HG03060 (cell line): ENCODE data around the gene SAPCD2.

ENCODE experiments used
- ATAC-seq: cut with Tn5 transposase; IDR thresholded peaks from one replicate; pipeline ENCODE4 v1.9.1; 2021; ENCODE audit warnings: low read depth, moderate number of reproducible peaks; ENCODE audit not compliant: unreplicated experiment

The SAPCD2 gene

DNA sequence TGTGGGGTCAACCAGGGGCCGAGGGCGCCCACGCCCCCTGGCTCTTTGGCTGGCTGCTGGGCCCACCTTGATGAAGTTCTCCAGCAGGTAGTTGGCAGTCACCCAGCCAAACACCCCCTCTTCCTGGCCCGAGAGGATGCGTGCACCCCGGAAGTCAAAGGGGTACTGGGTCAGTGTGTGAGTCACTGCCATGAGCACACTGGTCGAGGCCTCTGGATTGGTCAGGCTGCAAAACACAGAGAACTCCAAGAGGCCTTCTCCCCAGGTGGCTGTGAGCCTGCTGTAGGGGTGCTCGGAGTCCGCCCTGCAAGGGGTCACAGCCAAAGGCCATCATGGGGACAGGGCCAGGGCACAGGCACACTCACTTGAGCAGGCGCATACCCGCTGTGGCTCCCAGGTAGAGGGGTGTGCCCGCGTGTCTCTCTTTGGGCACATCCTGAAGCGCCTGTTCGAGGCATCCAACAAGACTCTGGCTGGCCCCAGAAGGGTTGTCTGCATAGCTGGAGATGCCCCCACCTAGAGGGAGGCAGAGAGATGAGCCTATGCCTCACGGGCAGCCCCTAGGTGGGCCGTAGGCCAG, 19.1 kb downstream of the SAPCD2 start:
- ATAC-seq = no peak

DNA sequence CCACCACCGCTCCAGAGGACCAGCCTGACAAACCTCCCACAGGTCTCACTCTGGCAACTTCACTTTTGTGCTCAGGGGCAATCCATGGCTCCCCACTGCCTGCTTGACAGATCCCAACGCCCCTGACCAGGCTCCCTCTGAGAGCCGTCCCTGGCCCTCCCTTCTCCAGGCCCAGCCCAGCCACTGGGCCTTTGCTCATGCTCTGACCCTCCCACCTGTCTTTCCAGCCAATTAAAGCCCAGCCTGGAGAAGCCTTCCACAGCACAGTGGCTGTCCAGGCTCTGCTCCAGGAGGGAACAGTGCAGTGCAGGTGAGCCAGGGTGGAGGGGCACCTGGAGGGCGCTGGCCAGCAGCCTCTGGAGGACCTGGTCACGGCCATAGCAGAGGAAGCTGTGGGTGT, 19.8 kb downstream of the SAPCD2 start:
- ATAC-seq = no peak

DNA sequence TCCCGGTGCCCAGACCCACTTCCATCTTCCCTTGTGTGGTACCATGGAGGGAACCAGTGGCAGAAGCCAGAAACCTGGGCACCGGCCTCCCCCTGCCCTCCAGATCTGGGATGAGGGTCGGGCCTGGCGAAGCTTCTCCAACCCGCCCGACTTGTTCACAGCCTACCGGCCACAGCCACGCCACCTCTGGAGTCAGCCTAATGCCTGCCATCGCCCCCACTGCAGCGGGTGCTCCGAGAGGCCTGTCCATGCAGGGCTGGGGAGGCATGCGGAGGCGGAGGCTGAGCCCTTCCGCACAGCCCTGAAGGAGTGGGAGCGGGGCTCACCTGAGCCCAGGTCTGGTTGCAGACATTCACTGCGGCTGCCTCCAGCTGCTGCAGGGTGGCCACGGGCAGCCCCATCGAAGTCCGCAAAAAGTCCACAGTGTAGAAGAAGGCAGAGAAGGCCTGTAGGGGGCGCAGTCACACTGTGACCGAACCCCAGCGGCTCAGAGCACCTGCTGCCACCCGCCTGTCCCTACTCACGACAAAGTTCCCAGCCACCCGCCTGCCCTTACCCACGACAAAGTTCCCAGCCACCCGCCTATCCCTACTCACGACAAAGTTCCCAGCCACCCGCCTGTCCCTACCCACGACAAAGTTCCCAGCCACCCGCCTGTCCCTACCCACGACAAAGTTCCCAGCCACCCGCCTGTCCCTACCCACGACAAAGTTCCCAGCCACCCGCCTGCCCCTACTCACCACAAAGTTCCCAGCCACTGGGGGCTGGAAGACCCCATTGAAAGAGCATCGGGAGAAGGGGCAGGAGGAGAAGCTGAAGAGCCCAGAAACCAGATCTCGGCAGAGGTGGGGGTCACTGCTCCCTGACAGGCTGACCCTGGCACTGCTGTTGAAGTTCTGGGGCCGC, 20.6 kb downstream of the SAPCD2 start:
- no peak for ATAC-seq

DNA sequence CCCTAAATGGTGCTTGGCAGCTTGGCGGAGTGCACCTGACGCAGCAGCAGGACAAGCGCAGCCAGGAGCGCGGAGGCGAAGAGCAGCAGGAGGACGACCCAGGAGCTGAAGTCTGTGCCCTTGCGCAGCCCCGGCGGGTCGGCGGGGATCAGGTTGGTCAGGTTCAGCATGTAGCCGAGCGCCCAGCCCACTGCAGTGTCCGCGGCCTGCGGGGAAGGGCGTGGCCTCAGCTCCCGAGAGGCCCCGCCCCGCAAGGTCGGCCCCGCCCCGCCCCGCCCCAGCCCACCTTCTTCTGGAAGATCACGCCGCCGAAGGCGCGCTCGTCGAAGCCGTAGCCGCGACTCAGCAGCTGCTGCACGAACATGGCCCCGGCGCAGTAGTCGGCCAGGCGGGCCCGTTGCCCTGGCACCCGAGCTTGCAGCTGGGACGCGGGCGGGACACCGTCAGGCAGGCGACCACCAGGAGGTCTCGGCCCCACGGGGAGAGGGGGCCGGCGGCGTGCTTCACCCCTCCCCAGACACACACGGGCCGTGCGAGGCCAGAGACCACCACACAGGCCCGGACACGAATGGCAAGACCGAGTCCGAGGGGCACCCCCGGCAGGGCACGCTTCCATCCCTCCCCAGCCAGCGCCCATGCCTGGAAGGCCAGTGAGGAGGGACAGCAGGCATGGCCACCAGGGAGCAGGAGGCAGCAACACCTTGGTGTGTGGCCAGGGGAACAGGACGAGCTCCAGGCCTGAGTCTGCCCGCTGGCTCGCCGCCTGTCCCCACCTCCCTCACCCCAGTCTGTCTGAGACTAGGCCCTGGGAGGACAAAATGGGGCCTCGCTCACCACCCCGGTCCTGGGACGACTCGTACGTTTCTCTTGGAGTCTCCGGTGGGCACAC, 21.5 kb downstream of the SAPCD2 start:
- no peak for ATAC-seq

DNA sequence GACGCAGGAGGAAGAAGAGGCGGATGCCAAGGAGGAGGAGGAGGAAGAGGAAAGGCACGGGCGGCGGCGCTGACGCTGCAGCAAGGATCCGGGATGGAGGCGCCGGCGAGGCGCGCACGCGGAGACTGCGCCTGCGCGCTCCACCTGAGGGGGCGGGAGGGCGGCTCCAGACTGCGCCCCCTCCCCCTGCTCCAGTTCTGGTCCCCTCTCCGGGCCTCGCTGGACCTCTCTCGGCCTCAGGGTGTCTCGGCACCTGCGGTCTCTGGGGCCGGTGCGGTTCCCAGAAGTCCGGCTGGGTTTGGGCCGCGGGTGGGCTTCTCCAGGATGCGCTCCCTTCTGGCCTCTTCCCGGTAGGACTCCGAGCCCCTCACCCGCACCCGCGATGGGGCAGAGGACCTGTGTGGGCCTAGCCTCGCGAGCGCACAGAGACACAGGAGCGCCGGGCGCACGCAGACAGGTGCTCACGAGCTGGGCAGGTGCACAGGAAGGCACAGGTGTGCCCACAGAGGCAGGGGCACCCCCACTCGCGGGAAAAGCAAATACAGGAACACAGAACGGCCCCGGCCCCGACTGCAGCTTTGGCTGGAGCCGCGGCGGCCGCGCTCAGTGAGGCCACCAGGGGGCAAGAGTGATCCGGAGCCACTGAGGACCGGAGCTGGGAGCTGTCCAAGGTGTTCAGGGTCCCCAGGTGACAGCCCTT, 24.1 kb downstream of the SAPCD2 start, which contains the start of gene NPDC1:
Gene NPDC1 (minus strand): TSS at position 90 of the 700 bp plus-strand sequence. CDS start 188 bp downstream, outside the sequence.
- no peak for ATAC-seq

GRCh38 chr9:137045294-137046087, 24.9 kb downstream of the SAPCD2 start:
- ATAC-seq = no peak

DNA sequence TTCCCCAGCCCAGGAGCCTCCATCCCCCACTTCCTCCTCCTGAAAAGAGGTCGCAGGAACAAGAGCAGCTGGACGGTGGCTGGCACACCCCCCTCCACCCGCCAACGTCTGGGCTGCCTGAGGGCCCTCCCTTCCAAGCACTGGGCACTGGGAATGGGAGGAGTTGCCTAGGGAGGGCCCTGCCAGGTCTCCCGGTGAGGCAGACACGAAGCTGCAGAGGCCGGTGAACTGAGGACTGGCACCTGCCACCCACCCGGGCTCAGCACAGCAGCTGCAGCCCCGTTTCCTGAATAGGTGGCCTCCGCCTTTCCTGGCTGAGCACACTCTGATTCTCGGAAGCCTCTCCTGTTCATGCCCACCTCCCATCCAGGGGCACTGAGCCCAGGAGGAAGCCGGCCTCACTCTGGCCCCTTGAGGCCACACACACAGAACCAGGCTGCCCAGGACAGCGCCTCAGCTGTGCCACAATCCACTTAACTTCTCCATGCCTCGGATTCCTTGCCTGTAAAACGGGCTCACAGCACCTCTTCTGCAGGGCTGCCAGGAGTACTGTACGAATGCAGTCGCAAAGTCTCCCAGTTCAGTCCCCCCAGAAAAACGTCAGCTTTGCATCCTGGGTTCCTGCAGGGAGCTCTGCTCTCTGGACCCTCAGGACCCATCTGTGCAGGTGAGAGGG, 25.7 kb downstream of the SAPCD2 start:
- ATAC-seq = no peak

GRCh38 chr9:137044037-137044436, 26.3 kb downstream of the SAPCD2 start:
- no peak for ATAC-seq

DNA sequence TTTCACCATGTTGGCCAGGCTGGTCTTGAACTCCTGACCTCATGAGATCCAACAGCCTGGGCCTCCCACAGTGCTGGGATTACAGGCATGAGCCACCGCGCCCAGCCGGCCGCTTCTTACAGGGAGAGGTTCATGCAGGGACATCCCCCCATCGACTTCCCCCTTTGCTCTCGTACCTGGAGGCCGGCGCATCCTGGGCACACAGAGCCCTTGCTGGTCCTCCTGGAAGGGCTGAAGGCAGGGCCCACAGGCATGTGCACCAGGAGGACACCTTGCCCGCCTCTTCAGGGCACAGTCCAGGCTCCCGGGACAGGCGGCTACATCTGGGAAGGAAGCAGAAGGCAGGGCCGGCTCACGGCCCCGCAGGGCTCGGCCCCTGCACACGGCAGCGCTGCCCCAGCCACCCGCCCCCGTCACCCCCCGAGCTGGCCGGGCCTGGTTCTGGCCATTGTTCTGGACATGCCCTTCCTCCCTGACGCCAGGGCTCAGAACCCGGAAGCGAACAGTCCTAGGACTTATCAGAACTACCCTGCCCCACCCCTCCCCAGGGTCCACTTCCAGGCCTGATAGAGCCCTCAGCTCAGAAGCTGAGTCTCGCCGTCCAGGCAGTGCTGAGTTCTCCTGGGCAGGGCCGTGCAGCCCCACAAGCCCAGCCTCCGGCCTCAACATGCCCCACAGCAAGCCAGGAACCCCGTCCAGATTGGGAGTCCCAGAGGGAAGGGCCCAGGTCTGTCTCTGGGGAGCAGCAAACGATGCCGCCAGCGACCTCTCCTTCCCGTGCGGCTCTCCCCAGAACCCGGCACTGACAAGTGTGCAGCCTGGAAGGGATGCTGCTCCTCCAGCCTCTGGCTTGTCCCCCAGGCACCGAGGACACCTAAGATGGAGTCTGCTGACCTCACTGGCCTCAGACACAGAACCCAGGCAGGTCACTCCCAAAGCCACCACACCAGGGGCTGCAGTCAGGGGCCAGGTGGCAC, 27.3 kb downstream of the SAPCD2 start:
- no peak for ATAC-seq

DNA sequence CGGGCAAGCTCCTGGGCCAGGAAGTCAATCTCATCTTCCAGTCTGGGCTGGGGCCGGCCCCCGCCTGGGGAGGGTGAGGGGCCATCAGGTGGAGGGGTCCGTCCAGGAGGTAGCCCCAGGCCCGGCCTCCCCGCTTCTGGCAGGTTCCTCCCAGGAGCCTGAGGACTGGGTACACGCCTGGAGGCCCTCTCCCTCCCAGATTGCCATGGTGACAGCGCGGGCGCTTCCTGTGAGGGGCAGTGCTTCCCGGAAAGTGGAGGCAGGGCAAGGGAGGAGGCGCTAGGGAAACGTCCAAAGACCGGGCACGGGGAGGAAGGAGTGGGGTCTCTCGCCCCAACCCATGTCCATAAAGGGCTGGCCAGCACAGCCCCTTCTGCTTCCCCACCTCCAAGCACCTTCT, 29.2 kb downstream of the SAPCD2 start:
- no peak for ATAC-seq

- ATAC-seq = no peak
These were observed 29.8 kb downstream of the SAPCD2 start for GRCh38 chr9:137040568-137040967.

DNA sequence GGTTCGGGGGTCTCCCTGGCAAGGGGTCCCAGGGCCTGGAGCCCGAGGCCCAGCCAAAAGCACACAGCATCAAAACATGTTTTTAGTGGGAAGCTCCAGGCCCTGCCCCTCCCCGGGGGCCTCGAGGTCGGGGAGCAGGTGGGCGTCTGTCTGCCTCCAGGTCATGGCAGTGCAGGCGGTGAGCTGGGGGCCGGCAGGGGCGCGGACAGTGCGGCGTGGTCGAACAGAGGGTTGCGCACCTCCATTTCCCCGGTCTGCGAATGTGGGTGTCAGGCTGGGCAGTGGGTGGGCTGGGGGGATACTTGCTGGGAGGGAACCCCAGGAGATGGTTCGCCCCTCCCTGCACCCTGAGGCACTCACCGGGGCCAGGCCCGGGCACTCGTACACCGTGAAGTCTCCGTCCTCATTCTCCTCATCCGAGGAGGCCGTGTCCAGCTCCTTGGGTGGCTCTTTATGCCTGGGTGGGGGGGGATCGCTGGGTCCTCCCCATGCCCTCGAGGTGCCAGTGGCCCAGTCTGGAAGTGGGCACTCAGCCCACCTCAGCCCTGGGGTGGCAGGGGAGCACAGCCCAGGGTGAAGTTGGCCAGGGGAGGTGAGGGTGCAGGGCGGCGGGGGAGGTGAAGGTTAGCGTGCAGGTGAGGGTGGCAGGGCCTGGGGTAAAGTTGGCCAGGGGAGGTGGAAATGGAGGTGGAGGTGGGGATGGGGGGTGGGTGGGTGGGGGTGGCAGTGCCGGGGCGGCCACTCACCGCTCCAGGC, 30.6 kb downstream of the SAPCD2 start:
- no peak for ATAC-seq

GRCh38 chr9:137038916-137039315, 31.4 kb downstream of the SAPCD2 start:
- no peak for ATAC-seq

GRCh38 chr9:137037483-137037882, 32.9 kb downstream of the SAPCD2 start:
- ATAC-seq = no peak

DNA sequence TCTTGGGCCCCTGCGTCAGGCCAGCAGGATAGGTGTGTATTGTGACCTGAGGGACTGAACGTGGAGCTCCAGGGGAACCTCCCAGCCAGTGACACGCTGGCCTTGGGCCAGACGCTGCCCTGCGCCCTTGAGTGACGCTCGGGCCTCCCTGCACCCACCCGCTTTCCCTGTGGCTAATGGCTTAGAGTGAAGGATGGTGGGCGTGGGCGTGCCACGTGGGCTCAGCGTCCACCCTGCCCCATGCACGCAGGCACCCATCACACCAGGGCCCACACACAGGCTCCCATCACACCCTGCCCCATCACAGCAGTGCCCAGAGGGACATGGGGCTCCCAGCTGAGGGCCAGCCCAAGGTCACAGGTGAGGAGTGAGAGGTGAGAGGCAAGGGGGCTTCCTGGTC, 33.3 kb downstream of the SAPCD2 start:
- no peak for ATAC-seq

DNA sequence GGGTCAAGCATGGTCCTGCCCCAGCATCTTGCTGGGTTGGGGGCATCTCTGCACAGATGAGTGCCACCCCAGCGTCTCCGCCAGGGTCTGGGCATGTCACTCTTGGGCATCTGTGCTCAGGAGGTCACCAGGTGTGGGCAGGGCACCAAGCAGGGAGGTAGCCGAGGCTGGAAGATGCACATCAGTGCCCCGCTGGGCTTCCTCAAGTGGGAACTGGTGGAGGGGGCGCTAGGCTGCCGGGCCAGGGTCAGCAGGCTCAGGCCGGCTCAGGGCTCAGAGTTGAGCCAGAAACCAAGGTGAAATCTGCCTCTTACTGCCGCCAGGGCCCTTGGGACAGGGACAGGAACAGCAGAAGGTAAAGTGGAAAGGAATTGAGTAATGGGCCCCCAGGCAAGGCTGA, 34.4 kb downstream of the SAPCD2 start:
- no peak for ATAC-seq

DNA sequence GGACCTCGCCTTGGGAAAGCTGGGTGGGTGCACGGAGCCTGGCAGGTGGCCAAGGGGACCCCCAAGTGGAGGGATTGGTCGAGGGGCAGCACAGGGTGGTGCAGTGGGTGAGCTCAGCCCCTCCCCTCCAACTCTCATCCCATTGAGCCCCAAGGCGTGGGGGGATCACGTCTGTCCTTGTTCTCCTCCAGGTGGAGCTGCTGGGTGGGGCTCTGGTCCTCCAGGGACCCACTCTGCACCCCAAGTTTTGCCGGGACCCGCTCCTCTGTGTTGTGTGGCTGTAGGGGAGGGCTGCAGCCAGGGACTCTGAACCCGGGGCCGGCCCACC, 34.9 kb downstream of the SAPCD2 start:
- ATAC-seq = no peak
